HepG2 (cell line): Measurements from ENCODE around the gene CTNNBIP1. TPM values are rescaled to one million over a fixed set of nuclear protein-coding genes. Genes with fewer than 3 reads are reported as not detected.
A peak's percentile ranks its signal among the peaks of the same experiment; 100 is the strongest.

Source experiments
- FOXC1 ChIP-seq: sonication (generic); formaldehyde crosslinking; IDR thresholded peaks from 2 replicates; pipeline ENCODE4 v1.8.0; 2022; ENCODE audit warnings: mild to moderate bottlenecking, missing genetic modification reagents, borderline replicate concordance
- GTF2F1 ChIP-seq: fragments of 150-350 bp; IDR thresholded peaks from 2 replicates; pipeline ENCODE4 v1.6.1; 2014; ENCODE audit warnings: low read length
- HES4 ChIP-seq: sonication (generic); formaldehyde crosslinking; IDR thresholded peaks from 2 replicates; pipeline ENCODE4 v1.9.0; 2021; ENCODE audit warnings: mild to moderate bottlenecking, missing genetic modification reagents, borderline replicate concordance
- KMT2B ChIP-seq: IDR thresholded peaks from 2 replicates; pipeline ENCODE4 v1.6.1; 2016; ENCODE audit warnings: missing genetic modification reagents, missing compliant biosample characterization
- PRMT3 ChIP-seq: sonication (generic); formaldehyde crosslinking; IDR thresholded peaks from 2 replicates; pipeline ENCODE4 v1.8.1; 2022; ENCODE audit warnings: low read depth, mild to moderate bottlenecking, moderate library complexity, missing genetic modification reagents, borderline replicate concordance
- SRSF1 ChIP-seq: fragments of 200-400 bp; formaldehyde crosslinking; optimal IDR thresholded peaks from 2 replicates; pipeline ENCODE3; 2017; ENCODE audit warnings: mild to moderate bottlenecking, low read depth, low read length, moderate library complexity
- ZNF446 ChIP-seq: sonication (generic); formaldehyde crosslinking; IDR thresholded peaks from 2 replicates; pipeline ENCODE4 v1.5.0; 2020; ENCODE audit warnings: mild to moderate bottlenecking, missing genetic modification reagents
- ZNF468 ChIP-seq: sonication (generic); formaldehyde crosslinking; IDR thresholded peaks from 2 replicates; pipeline ENCODE4 v1.8.0; 2022; ENCODE audit warnings: mild to moderate bottlenecking, moderate library complexity, missing genetic modification reagents
- polyA plus RNA-seq, 8 experiments: library from polyadenylated mRNA; depleted of rRNA in 3 of 8; stranded (reverse) in 7 of 8; unstranded in 1 of 8; fragments of >200 nt; fragmentation: Illumina TruSeq in 4 of 8; extraction: Trizol in 4 of 8; gene quantifications; 2 replicates each; pipeline versions ENCODE4 v1.2.1 to v1.2.3, GENCODE V29; 2011 to 2016; ENCODE audit warnings: low read depth in 4 of 8, missing spikeins in 1 of 8, mixed read lengths in 1 of 8; ENCODE audit not compliant: insufficient read depth in 1 of 8
- total RNA-seq, 5 experiments: library from RNA; depleted of rRNA; stranded (reverse); fragments of >200 nt; fragmentation: Illumina TruSeq; extraction: Trizol; gene quantifications; 2 replicates each; pipeline ENCODE4 v1.2.3, GENCODE V29; 2016; ENCODE audit warnings: low read depth in 1 of 5
- TF ChIP-seq, protein P1 (sequence below): sonication (generic); formaldehyde crosslinking; IDR thresholded peaks from 2 replicates; pipeline ENCODE4 v1.5.0; 2020; ENCODE audit warnings: mild to moderate bottlenecking, missing genetic modification reagents, borderline replicate concordance
- TF ChIP-seq, protein P2 (sequence below): sonication (generic); formaldehyde crosslinking; IDR thresholded peaks from 2 replicates; pipeline ENCODE4 v1.4.0; 2020; ENCODE audit warnings: mild to moderate bottlenecking, missing genetic modification reagents
- TF ChIP-seq, protein P3 (sequence below): sonication (generic); formaldehyde crosslinking; IDR thresholded peaks from 2 replicates; pipeline ENCODE4 v1.4.0; 2020; ENCODE audit warnings: missing genetic modification reagents

The CTNNBIP1 gene
- total and polyA plus RNA-seq, 2 of the 13 experiments (the other 11 are each of a cell fraction or from before 2014, with no cell fraction given) = 71.7 to 83.0 TPM

DNA sequence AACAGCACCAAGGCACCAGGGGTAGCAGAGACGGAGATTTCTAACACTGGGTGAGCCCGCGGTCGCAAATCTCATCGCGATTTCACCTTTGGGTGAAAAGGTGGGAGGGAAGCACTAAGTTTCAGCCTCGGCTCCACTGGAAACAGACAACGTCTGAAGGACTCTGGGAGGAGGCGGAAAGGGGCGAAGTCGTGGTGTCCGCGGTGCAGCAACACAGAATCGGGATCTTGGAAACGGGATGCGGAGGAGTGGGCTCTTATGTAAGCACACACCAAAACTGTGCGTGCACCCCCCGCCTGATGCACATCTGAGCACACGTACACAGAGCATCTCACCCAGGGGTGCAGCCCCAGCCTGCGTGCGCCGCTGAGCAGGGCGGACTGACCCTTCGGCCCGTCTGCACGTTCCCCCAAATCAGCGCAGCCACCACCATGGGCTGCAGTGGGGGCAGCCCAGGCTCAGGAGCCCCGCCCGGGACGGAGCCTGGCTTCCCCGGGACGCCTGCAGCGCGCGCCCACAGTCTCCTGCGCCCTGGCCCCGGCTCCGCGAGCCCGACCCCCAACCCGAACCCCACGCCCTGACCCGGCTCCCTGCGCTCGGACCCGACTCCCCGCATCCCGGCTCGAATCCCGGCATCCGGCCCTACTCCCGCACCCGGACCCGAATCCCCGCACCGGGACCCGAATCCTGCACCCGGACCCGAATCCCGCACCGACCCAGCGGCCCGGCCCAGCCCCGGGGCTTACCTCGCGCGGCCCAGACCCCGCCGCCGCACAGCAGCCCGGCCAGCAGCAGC, 87.0 kb downstream of the CTNNBIP1 start (continued):
- TF ChIP-seq, protein P1, sequence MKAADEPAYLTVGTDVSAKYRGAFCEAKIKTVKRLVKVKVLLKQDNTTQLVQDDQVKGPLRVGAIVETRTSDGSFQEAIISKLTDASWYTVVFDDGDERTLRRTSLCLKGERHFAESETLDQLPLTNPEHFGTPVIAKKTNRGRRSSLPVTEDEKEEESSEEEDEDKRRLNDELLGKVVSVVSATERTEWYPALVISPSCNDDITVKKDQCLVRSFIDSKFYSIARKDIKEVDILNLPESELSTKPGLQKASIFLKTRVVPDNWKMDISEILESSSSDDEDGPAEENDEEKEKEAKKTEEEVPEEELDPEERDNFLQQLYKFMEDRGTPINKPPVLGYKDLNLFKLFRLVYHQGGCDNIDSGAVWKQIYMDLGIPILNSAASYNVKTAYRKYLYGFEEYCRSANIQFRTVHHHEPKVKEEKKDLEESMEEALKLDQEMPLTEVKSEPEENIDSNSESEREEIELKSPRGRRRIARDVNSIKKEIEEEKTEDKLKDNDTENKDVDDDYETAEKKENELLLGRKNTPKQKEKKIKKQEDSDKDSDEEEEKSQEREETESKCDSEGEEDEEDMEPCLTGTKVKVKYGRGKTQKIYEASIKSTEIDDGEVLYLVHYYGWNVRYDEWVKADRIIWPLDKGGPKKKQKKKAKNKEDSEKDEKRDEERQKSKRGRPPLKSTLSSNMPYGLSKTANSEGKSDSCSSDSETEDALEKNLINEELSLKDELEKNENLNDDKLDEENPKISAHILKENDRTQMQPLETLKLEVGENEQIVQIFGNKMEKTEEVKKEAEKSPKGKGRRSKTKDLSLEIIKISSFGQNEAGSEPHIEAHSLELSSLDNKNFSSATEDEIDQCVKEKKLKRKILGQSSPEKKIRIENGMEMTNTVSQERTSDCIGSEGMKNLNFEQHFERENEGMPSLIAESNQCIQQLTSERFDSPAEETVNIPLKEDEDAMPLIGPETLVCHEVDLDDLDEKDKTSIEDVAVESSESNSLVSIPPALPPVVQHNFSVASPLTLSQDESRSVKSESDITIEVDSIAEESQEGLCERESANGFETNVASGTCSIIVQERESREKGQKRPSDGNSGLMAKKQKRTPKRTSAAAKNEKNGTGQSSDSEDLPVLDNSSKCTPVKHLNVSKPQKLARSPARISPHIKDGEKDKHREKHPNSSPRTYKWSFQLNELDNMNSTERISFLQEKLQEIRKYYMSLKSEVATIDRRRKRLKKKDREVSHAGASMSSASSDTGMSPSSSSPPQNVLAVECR (CRISPR knock-in tag) = peak; percentile 47; the same call in 1 of the 2 replicates
- 0 out of 2 replicates have a peak, but pooled peaks have one; percentile 41 for TF ChIP-seq PRMT3 (CRISPR knock-in tag)
- TF ChIP-seq KMT2B (CRISPR knock-in tag) = 0 out of 2 replicates have a peak, but pooled peaks have one; percentile 17
- TF ChIP-seq GTF2F1 = no peak
- TF ChIP-seq, protein P2, sequence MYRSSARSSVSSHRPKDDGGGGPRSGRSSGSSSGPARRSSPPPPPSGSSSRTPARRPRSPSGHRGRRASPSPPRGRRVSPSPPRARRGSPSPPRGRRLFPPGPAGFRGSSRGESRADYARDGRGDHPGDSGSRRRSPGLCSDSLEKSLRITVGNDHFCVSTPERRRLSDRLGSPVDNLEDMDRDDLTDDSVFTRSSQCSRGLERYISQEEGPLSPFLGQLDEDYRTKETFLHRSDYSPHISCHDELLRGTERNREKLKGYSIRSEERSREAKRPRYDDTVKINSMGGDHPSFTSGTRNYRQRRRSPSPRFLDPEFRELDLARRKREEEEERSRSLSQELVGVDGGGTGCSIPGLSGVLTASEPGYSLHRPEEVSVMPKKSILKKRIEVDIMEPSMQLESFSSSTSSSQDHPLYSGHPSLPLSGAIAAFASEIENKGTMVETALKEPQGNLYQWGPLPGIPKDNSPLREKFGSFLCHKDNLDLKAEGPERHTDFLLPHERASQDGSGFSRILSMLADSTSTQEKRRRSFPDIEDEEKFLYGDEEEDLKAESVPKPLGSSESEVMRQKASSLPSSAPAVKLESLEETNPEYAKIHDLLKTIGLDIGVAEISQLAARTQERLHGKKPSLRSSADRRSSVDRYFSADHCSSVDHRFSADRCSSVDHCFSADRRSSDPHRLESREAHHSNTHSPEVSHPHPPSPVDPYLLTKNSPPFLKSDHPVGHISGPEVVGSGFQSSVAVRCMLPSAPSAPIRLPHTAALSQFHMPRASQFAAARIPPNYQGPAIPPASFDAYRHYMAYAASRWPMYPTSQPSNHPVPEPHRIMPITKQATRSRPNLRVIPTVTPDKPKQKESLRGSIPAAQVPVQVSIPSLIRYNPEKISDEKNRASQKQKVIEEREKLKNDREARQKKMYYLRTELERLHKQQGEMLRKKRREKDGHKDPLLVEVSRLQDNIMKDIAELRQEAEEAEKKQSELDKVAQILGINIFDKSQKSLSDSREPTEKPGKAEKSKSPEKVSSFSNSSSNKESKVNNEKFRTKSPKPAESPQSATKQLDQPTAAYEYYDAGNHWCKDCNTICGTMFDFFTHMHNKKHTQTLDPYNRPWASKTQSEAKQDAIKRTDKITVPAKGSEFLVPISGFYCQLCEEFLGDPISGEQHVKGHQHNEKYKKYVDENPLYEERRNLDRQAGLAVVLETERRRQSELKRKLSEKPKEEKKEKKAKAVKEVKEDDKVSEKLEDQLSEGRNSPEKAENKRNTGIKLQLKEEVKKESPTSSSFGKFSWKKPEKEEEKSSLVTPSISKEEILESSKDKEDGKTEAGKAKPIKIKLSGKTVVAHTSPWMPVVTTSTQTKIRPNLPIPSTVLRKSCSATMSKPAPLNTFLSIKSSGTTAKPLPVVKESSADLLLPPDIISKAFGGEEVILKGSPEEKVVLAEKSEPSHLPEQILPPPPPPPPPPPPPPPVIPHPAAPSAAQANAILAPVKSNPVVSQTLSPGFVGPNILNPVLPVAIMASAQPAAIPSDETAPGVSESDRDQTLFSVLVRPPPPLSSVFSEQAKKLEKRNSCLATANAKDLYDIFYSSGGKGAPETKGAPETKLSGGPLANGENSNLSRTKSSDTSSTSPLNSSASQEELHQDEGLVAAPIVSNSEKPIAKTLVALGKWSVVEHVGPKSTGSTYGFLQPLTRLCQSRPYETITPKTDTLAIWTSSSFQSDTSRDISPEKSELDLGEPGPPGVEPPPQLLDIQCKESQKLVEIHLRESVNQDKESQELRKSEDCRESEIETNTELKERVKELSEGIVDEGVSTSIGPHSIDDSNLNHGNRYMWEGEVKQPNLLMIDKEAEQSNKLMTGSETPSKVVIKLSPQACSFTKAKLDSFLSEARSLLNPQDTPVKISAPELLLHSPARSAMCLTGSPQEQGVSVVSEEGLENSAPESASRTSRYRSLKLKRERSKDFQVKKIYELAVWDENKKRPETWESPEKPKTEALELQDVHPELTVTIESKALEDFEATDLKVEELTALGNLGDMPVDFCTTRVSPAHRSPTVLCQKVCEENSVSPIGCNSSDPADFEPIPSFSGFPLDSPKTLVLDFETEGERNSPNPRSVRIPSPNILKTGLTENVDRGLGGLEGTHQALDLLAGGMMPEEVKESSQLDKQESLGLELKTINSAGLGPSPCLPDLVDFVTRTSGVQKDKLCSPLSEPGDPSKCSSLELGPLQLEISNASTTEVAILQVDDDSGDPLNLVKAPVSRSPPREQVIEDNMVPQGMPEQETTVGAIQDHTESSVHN (CRISPR knock-in tag) = 0 out of 2 replicates have a peak, but pooled peaks have one; percentile 29
- TF ChIP-seq, protein P3, sequence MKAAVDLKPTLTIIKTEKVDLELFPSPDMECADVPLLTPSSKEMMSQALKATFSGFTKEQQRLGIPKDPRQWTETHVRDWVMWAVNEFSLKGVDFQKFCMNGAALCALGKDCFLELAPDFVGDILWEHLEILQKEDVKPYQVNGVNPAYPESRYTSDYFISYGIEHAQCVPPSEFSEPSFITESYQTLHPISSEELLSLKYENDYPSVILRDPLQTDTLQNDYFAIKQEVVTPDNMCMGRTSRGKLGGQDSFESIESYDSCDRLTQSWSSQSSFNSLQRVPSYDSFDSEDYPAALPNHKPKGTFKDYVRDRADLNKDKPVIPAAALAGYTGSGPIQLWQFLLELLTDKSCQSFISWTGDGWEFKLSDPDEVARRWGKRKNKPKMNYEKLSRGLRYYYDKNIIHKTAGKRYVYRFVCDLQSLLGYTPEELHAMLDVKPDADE (CRISPR knock-in tag) = no peak
- TF ChIP-seq HES4 (CRISPR knock-in tag) = peak; percentile 9; the same call in 1 of the 2 replicates
- TF ChIP-seq ZNF446 (CRISPR knock-in tag) = no peak
- TF ChIP-seq SRSF1 = no peak
- no peak for TF ChIP-seq ZNF468
- peak; percentile 50; the same call in 1 of the 2 replicates for TF ChIP-seq FOXC1
